Lower lobe of right lung (tissue), 2 donors: Measurements from ENCODE around the gene CDKL2. TPM values are rescaled to one million over a fixed set of nuclear protein-coding genes. Genes with fewer than 3 reads are reported as not detected.
A peak's percentile ranks its signal among the peaks of the same experiment; 100 is the strongest.

Experiments used
- ATAC-seq, 2 donors: fragments of 200-7000 bp; cut with Tn5 transposase; one replicate each; pipeline ENCODE4 v1.9.1; 2020 to 2022; ENCODE audit warnings: mild to moderate bottlenecking in 2 of 2, moderate library complexity in 2 of 2
- DNase-seq: peaks from one replicate; pipeline ENCODE4 v3.0.0-alpha.2; 2020
- H3K27ac ChIP-seq: fragments of 200-600 bp; one replicate; pipeline ENCODE4 v1.8.0; 2022
- H3K27me3 ChIP-seq: fragments of 200-600 bp; one replicate; pipeline ENCODE4 v1.8.0; 2022; ENCODE audit warnings: low read depth
- H3K36me3 ChIP-seq: fragments of 200-600 bp; one replicate; pipeline ENCODE4 v1.8.0; 2022; ENCODE audit warnings: mild to moderate bottlenecking
- H3K4me1 ChIP-seq: fragments of 200-600 bp; one replicate; pipeline ENCODE4 v1.8.0; 2022
- H3K4me3 ChIP-seq: fragments of 200-600 bp; one replicate; pipeline ENCODE4 v1.8.0; 2022; ENCODE audit warnings: mild to moderate bottlenecking
- H3K9me3 ChIP-seq: fragments of 200-600 bp; one replicate; pipeline ENCODE4 v1.8.0; 2022
- intact Hi-C: fragments of 100-400 bp; cut with DNase I; formaldehyde crosslinking; loops from one replicate; pipeline ENCODE4 v1.11.0; 2022
- total RNA-seq: library from RNA; stranded (reverse); fragmentation: NEBNext Ultra II Directional; extraction: Animal tissue kit (Norgen Biotek cat#: 25700); gene quantifications from one replicate; pipeline ENCODE4 v1.2.1, GENCODE V29; 2021
- TF ChIP-seq, protein P1 (sequence below): fragments of 200-600 bp; IDR thresholded peaks from one replicate; pipeline ENCODE4 v1.8.0; 2022; ENCODE audit warnings: antibody characterized with exemption, mild to moderate bottlenecking
- donor health status: DM: no; HTN: yes; CAD: no; lungs with severe emphysema.

Gene CDKL2
- total RNA-seq, 1 donor from 2014 or later, result 20.9 TPM

DNA sequence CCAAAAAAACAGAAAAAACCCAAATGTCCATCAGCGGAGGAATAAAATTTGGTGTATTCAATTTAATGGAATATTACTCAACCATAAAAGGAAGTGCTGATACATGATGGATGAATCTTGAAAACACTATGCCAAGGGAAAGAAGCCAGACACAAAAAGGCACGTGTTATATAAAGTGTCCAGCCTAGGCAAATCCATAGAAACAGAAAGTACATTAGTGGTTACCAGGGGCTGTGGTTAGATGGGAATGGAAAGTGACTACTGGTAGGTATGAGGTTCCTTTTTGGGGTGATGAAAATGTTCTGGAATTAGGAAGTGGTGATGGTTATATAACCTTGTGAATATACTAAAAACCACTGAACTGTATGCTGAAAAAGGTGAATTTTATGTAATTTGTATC is 3.5 kb upstream of the CDKL2 start:
- Histone ChIP-seq H3K27ac (no peak overlapping the region), H3K36me3 (no peaks in the 10 kb centered on the region), H3K4me3 (no peak overlapping the region), H3K27me3 (no peaks in the 10 kb centered on the region), H3K9me3 (no peaks in the 10 kb centered on the region), H3K4me1 (peaks cover 14% of the 10 kb centered on the region)
- no peak for ATAC-seq
- intact Hi-C loops, result no loop called here
- DNase-seq, result no peak
- TF ChIP-seq, protein P1, sequence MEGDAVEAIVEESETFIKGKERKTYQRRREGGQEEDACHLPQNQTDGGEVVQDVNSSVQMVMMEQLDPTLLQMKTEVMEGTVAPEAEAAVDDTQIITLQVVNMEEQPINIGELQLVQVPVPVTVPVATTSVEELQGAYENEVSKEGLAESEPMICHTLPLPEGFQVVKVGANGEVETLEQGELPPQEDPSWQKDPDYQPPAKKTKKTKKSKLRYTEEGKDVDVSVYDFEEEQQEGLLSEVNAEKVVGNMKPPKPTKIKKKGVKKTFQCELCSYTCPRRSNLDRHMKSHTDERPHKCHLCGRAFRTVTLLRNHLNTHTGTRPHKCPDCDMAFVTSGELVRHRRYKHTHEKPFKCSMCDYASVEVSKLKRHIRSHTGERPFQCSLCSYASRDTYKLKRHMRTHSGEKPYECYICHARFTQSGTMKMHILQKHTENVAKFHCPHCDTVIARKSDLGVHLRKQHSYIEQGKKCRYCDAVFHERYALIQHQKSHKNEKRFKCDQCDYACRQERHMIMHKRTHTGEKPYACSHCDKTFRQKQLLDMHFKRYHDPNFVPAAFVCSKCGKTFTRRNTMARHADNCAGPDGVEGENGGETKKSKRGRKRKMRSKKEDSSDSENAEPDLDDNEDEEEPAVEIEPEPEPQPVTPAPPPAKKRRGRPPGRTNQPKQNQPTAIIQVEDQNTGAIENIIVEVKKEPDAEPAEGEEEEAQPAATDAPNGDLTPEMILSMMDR, result no peak

DNA sequence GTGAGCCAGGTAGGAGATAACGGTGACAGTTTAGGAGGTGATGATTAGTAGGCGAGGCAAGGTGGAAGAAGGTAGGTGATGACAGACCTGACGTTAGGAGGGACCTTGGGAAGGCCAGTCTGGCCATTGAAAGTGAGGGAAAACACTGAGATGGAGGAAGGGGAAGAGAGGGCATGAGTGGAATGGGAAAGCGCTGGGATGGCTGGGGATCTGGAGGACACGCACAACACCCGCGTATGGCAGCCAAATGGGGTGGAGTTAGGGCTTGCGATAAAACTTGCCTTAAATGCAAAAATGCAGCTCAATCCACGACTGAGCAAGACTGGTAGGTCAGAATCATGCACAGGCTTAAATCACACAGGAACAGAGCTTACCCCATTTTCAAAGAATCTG is 605 bp upstream of the CDKL2 start:
- Histone ChIP-seq H3K36me3 (no peaks in the 10 kb centered on the region), H3K27me3 (no peaks in the 10 kb centered on the region), H3K4me1 (peaks cover 14% of the 10 kb centered on the region), H3K4me3 (peak overlapping the region; percentile 74), H3K27ac (peak overlapping the region; percentile 74), H3K9me3 (no peaks in the 10 kb centered on the region)
- DNase-seq, result no peak
- intact Hi-C loops, result no loop called here
- ATAC-seq, result peak; percentile 9 to 17
- TF ChIP-seq, protein P1, result no peak

DNA sequence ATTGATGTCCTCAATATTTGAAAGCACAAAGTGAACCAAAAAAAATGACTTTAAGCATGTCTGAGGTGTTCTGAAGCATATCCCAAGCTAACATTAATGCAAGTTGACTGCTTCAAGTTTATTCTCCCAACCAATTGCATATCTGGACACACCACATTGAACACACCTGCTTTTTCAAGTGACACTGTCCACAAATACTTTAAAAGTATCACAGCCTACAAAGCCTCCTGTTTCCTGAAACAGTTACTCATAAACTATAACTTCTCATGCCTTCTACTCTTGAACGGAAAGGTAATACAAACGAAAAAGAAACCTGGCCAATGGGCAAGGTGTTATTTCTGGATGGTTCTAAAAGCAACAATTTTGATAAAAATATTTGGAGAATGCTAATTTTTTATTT is 1.1 kb downstream of the CDKL2 start:
- TF ChIP-seq, protein P1, result no peak
- DNase-seq (no peak), ATAC-seq (peak; percentile 71 to 84)
- Histone ChIP-seq H3K27ac (peak overlapping the region; percentile 74), H3K9me3 (no peaks in the 10 kb centered on the region), H3K27me3 (no peaks in the 10 kb centered on the region), H3K36me3 (no peaks in the 10 kb centered on the region), H3K4me1 (peaks cover 14% of the 10 kb centered on the region), H3K4me3 (peak overlapping the region; percentile 74)
- intact Hi-C loops, result no loop called here

DNA sequence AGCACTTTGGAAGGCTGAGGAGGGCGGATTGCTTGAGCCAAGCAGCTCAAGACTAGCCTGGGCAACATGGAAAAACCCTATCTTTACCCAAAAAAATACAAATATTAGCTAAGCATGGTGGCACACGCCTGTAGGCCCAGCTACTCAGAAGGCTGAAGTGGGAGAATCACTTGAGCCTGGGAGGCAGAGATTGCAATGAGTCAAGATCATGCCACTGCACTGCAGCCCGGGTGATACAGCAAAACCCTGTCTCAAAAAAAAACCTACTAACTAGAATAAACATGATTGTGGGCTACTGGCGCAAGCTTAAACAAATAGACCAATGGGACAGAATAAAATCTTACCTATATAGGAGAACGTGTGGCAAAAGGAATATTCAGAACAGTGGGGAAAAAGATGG is 7.3 kb downstream of the CDKL2 start:
- H3K9me3 ChIP-seq, result no peaks in the 10 kb centered on the region
- TF ChIP-seq, protein P1, result no peak
- no peak for DNase-seq
- no peak overlapping the region for H3K4me3 ChIP-seq
- H3K27me3 ChIP-seq, result no peaks in the 10 kb centered on the region
- H3K27ac ChIP-seq, result no peak overlapping the region
- H3K4me1 ChIP-seq, result no peaks in the 10 kb centered on the region
- intact Hi-C loops, result no loop called here
- H3K36me3 ChIP-seq, result no peaks in the 10 kb centered on the region
- peak; percentile 61 to 93 for ATAC-seq

DNA sequence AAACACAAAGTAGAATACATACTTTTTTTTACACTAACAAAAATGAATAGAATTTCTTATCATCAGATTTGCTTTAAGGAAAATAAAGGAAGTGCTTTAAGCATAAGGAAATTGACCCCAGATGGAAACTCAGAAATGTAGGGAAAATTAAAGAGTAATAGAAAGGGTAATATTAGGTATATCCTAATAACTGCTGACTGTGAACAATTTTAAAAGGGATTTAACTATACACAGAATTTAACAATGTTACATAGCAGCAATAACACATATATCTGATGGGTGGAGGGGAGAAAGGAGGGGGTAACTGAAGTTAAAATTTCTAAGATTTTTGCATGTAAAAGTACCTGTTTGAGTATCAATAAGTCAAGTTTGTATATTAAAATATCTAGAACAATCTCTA is 8.6 kb downstream of the CDKL2 start:
- H3K9me3 ChIP-seq, result no peaks in the 10 kb centered on the region
- no peak overlapping the region for H3K4me3 ChIP-seq
- H3K36me3 ChIP-seq, result no peaks in the 10 kb centered on the region
- no peaks in the 10 kb centered on the region for H3K4me1 ChIP-seq
- ATAC-seq (no peak), DNase-seq (no peak)
- TF ChIP-seq, protein P1, result no peak
- no peaks in the 10 kb centered on the region for H3K27me3 ChIP-seq
- intact Hi-C loops, result no loop called here
- no peak overlapping the region for H3K27ac ChIP-seq

DNA sequence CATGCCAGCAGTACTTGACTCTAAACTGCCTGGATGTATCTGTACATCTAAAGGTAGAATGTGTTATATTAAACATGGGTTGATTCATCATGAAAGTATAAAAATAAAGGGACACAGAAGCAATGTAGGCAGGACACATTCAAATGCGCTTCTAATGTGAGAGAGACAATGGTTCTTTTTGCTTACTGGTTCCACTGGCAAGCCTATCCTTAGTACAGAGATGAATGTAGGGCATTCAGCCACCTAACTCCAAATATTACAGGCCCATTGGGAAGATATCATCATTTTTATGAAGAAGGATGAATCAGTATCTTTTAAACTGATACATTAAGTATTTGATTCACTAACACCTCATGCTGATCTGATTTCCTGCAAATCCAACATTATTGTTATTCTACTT is 18.0 kb downstream of the CDKL2 start:
- H3K4me1 ChIP-seq, result no peaks in the 10 kb centered on the region
- intact Hi-C loops, result no loop called here
- TF ChIP-seq, protein P1, result no peak
- no peak for ATAC-seq
- no peak overlapping the region for H3K27ac ChIP-seq
- H3K9me3 ChIP-seq, result no peaks in the 10 kb centered on the region
- H3K27me3 ChIP-seq, result no peaks in the 10 kb centered on the region
- no peaks in the 10 kb centered on the region for H3K36me3 ChIP-seq
- no peak for DNase-seq
- H3K4me3 ChIP-seq, result no peak overlapping the region
